Neural progenitor cell (in vitro differentiated cells): Measurements from ENCODE around the gene AFF2.

ENCODE experiments used
- EZH2 ChIP-seq: fragments of 200-600 bp; sonication (generic); IDR thresholded peaks from 2 replicates; pipeline ENCODE4 v1.6.1; 2017; ENCODE audit warnings: antibody characterized with exemption, mild to moderate bottlenecking, moderate library complexity
- EZH2phosphoT487 ChIP-seq: fragments of 200-600 bp; sonication (generic); IDR thresholded peaks from 2 replicates; pipeline ENCODE4 v1.6.1; 2017; ENCODE audit warnings: antibody characterized with exemption
- TF ChIP-seq, protein P1 (sequence below): fragments of 200-600 bp; sonication (generic); IDR thresholded peaks from 2 replicates; pipeline ENCODE4 v1.5.1; 2017; ENCODE audit warnings: antibody characterized with exemption, mild to moderate bottlenecking

DNA sequence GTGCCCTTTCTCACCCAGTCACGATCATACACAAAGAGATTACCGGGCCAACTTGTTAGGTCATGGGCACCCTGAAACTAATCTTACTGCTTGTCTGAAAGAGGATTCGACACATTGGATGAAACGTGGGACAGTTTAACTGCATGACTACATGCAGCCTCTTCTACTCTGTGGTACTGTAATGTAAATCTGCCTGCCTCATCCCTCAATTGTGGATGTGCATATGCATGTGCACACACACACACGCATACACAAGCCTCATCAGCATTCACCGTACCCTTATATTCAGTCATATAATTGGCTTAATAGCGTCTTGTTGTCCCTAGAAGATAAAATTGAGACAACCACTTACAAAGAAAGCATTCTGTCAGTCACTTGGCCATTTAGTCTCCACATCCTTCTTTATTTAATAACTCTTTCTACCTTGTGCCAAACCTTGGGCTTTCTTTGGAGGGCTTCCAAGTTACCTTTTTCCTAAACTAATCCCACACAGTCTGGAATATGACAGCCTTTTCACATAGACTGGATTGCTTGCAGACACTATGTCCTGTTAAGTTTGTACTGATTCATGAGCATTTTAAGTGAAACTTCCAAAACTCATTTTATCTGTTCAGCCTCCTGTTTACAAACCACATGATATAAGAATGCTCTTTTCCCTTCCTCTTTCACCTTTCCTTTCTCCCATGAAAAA lies 132.9 kb downstream of the AFF2 start:
- TF ChIP-seq, protein P1, sequence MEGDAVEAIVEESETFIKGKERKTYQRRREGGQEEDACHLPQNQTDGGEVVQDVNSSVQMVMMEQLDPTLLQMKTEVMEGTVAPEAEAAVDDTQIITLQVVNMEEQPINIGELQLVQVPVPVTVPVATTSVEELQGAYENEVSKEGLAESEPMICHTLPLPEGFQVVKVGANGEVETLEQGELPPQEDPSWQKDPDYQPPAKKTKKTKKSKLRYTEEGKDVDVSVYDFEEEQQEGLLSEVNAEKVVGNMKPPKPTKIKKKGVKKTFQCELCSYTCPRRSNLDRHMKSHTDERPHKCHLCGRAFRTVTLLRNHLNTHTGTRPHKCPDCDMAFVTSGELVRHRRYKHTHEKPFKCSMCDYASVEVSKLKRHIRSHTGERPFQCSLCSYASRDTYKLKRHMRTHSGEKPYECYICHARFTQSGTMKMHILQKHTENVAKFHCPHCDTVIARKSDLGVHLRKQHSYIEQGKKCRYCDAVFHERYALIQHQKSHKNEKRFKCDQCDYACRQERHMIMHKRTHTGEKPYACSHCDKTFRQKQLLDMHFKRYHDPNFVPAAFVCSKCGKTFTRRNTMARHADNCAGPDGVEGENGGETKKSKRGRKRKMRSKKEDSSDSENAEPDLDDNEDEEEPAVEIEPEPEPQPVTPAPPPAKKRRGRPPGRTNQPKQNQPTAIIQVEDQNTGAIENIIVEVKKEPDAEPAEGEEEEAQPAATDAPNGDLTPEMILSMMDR: no peak
- no peak for TF ChIP-seq EZH2phosphoT487
- TF ChIP-seq EZH2: no peak
